ENCODE results near the gene SOBP.

Gene SOBP

DNA sequence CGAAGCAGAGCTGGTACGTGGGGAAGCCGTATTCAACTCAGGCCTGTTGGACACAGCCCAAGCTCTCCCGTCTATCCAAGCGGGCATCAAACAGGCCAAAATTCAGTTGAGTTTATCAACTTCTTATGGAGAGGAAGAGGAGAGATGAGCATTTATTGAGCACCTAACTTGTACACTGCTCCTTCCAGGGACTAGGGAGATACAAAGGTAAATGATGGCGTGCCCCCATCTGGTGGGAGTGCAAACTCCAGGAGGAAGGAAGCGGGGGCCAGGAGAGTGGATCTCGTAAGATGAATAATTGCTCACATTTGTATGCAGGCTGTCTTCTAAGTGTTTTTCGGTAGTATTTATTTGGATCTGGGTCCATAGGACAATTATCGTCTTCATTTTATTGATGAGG, 146.6 kb downstream of the SOBP start:
- no peak for DNase-seq

GRCh38 chr6:107637316-107638315, 147.7 kb downstream of the SOBP start:
- DNase-seq = no peak

DNA sequence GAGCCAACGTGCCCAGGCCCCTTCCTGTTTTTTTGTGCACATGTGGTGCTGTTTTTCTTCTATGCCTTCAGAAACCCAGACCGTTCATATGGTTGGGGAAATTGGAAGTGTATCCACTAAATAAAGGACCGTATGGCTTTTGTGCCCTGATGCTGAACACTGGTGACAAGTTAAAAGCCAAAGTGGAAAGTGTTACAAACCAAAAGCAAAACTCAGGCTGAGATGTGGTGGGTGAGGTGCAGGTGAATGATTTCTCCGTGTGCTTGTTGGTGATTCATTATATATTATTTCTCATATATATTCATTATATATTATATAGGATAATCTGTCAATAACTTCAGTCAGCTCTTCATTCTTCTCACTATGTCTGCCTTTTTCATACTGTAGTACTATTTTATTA, 148.6 kb downstream of the SOBP start:
- no peak for DNase-seq

DNA sequence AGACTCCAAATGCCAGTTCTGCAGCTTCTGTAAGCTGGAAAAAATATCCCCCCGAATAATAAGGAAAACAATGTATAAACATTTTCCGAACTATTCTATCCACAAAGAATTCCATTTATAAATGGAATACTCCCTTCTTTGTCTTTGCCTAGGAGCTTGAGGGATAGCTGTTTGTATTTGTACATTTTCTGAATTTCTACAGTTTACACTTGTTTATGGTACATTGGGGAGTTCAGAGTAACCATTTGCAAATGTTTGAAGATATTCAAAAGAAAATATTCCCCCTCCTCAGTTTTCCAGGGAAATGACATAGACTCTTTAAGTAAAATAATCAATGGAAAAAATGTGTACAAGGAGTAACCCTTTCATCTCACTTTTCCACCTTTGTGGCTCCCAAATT, 149.6 kb downstream of the SOBP start:
- DNase-seq = no peak

DNA sequence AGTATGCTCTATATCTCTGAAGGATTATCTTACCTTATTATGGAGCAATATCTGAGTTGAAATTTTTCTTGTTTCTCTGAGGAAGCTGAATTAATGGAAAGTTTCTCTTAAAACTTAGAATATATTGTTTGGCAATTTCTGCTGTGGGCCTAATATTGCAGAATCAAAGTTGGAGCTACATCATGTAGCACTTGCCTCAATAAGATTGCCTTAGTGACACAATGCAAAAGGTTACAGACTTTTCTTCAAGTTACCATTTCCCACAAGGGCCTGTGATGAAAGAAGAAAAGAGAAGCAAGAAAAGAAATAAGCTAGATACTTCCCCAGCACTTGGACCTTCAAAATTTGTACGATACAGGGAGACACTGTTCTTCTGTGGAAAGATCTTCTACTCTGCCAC, 151.2 kb downstream of the SOBP start:
- DNase-seq = no peak

DNA sequence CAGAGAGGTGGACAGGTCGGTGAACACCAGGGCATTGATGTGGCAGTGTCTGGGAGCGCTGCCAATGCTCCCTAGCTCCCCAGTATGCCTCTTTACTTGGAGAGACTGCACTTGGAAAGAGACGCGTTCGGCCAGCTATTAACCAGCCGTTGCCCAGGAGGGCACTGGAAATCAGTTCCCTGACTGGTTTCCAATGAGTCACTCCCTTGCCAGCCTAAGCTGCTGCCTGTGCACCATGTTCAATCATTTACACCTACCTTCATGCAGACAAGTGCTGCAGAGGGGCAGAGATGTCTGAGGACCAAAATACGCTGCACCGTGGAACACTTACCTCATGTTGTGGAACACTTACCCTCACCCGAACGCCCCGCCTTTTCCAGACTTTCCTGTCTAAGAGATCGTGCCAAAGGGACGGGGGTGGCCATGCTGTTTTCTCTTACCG, 151.6 kb downstream of the SOBP start:
- DNase-seq = peak in 49 of 58 donors; percentile 18 to 89 (median 57)

- no peak for DNase-seq
Observed at GRCh38 chr6:107642095-107642860, 152.4 kb downstream of the SOBP start.

GRCh38 chr6:107642861-107643328, 153.0 kb downstream of the SOBP start:
- DNase-seq = no peak

- no peak for DNase-seq
Observed at GRCh38 chr6:107644513-107644912, 154.6 kb downstream of the SOBP start.

DNA sequence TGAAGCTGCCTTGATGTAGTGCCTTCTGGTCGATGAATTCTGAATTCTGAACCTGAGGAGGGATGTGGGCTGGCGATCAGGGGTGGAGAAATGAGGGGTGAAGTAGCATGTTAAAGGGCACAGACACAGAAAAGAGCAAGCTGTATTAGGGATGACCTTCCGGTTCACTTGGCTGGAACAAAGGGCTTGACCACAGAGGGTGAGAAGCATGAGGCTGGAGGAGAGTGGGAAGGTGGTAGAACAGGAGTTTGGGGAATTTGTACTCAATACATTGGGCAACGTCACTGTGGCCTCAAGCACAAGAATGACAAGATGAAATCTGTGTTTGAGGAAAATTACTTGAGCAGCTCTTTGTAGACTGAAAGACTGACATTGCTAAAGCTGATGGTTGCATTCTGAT, 155.8 kb downstream of the SOBP start:
- DNase-seq = no peak

DNA sequence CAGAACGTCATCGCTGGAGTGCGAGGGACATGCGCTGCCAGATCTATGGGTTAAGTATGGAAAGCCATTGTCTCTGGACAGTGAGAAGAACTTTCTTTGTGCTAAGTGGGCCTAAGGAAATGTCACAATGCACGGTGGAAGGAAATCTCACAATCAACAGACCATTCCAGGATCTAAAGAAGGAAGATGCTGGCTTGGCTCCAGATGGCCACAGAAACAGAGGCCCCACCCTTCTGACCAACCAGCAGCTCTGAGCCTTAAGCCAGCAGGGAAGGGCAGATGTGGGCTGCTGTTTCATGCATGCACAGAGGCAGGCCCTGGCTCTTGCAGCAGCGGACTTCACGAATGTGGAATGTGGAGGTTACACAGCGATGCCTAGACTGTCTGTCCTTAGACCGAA, 156.3 kb downstream of the SOBP start:
- DNase-seq = no peak

DNA sequence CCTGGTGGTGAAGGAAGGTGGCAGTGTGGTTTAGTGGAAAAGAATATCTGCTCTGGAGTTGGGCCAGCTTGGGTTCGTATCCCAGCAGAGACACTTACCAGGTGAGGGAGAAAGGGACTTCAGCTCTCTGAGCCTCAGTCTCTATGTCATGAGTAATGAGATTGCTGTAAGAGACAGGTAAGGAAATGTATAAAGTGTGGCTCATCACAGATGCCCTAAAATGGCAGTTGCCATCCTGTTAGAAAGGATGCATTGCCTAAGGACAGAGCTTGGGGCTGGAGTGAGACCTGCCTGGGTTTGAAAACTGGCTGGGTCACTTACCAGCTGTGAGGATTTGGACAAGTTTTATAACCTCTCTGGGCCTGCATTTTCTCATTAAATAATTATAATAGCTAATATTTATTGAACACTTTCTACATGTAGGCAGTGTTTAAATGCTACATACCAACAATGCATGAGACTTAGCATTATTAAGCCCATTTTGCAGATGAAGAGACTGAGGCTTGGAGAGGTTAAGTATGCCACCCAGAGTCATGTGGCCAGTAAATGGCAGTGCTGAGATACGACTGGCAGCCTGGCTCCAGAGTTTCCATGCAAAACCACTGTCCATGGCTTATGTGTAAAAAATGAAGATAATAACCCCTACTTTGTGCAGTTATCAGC, 157.0 kb downstream of the SOBP start:
- no peak for DNase-seq

GRCh38 chr6:107647439-107647948, 157.6 kb downstream of the SOBP start:
- no peak for DNase-seq

GRCh38 chr6:107648983-107649382, 159.1 kb downstream of the SOBP start:
- DNase-seq = no peak

- DNase-seq = no peak
Observed at GRCh38 chr6:107652526-107653182, 162.7 kb downstream of the SOBP start.

GRCh38 chr6:107653183-107653580, 163.3 kb downstream of the SOBP start:
- DNase-seq = no peak

GRCh38 chr6:107653861-107654394, 164.0 kb downstream of the SOBP start:
- DNase-seq = no peak

DNA sequence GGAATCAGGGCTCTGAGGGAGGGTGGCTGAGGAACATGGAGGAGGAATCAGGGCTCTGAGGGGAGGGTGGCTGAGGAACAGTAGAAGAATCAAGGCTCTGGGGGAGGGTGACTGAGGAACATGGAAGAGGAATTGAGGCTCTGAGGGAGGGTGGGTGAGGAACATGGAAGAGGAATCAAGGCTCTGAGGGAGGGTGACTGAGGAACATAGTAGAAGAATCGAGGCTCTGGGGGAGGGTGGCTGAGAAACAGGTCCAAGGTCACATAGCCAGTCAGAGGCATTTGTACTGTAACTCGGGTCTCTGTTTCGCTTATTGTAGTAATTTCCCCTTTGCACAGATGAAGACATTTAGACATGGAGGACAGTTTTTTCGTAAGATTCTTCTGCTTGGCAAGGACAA, 164.8 kb downstream of the SOBP start:
- DNase-seq = no peak

- peak in 1 of 58 donors; percentile 38 for DNase-seq
Observed at GRCh38 chr6:107655245-107655644, 165.3 kb downstream of the SOBP start.

DNA sequence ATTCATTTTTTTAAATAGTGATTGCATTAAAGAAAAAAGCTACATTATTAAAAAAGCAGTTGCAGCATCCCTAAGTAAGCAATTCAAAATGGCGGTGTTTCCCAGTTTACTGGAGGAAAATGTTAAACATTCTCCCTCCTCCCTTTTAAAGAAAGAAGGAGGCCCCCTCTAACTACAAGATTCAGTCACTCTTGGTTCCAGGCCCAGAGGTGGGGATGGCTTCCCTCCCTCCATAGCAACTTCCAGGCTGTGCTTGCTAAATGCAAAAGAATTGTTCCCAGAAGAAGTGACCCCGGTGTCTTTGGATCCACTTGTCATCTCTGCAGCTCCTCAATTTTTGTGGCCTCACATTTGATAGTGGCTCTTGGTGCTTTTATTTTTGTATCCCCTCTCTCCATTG, 165.9 kb downstream of the SOBP start:
- DNase-seq = no peak

- no peak for DNase-seq
Observed at GRCh38 chr6:107656401-107656800, 166.5 kb downstream of the SOBP start.
